SK-N-MC (cell line): ENCODE data around the gene PDHB.

Experiments used
- DNase-seq: peaks from one replicate; pipeline ENCODE4 v3.0.0-alpha.2; 2011; ENCODE audit warnings: low read depth, low spot score
- H3K27ac ChIP-seq: fragments of 200-600 bp; sonication (generic); 2 replicates; pipeline ENCODE4 v1.5.1; 2016; ENCODE audit warnings: mixed run types
- H3K36me3 ChIP-seq: fragments of 200-600 bp; sonication (generic); 2 replicates; pipeline ENCODE4 v1.6.1; 2017; ENCODE audit warnings: antibody characterized with exemption, low read length, mixed read lengths; ENCODE audit not compliant: insufficient read depth
- H3K4me3 ChIP-seq: fragments of 200-600 bp; sonication (generic); 2 replicates; pipeline ENCODE4 v1.5.1; 2016
- H3K9ac ChIP-seq: fragments of 200-600 bp; sonication (generic); 2 replicates; pipeline ENCODE4 v1.8.0; 2017; ENCODE audit warnings: mixed run types, mixed read lengths; ENCODE audit not compliant: insufficient read length
- H3K9me3 ChIP-seq: fragments of 200-600 bp; sonication (generic); 2 replicates; pipeline ENCODE4 v1.6.1; 2017; ENCODE audit warnings: low read depth, mild to moderate bottlenecking, antibody characterized with exemption, low read length, moderate library complexity, mixed read lengths
- EZH2 ChIP-seq: fragments of 200-600 bp; sonication (generic); IDR thresholded peaks from one replicate; pipeline ENCODE4 v1.6.1; 2017; ENCODE audit warnings: antibody characterized with exemption
- FOXP2 ChIP-seq: optimal IDR thresholded peaks from 2 replicates; pipeline ENCODE3; 2011; ENCODE audit warnings: mild to moderate bottlenecking, moderate library complexity; ENCODE audit not compliant: insufficient read depth; ENCODE audit errors: extremely low read length, control extremely low read depth
- POLR2AphosphoS5 ChIP-seq: IDR thresholded peaks from 2 replicates; pipeline ENCODE4 v1.6.1; 2012; ENCODE audit warnings: mild to moderate bottlenecking, low read depth, low read length, borderline replicate concordance

The PDHB gene

DNA sequence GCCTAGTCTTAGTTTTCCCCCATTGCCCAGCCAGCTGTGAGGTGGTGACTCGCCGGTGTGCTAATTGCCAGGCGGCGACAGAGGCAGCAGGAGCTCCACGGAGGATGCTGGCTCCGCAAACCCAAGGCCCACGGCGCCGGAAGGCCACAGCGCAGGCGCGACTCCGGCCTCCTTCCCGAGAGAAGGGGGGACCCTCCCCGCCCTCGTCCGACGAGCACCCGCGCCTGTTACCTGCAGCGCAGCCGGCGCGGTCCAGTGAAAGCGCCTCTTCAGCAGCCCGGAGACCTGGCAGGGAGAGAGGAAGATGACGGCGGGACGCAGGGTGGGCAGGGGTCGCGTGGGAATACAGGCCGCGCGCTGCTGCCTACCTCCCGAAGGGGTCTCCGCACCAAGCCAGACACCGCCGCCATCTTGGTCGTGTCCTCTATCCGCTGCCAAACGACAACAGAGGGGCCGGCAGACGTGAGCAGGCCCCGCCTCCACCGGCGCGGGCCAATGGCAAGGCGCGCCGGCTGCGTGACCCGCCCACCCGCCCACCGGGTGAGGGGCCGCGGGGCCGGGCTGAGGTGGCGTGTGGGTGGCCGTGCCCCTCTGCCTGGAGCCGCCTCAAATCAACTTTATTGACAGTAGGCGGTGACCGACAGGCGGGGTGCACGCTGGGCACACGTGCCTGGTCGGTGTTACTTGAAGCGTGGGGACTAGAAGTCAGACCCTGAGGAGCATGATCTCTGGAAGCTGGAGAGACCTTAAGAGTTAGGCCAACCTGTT lies at the start of gene PDHB:
PDHB (minus strand) TSS at position 433 of the 768 bp plus-strand sequence; CDS start at position 410, 23 bp downstream.
- DNase-seq = no peak
- TF ChIP-seq EZH2 (no peak), POLR2AphosphoS5 (peak; percentile 89)

DNA sequence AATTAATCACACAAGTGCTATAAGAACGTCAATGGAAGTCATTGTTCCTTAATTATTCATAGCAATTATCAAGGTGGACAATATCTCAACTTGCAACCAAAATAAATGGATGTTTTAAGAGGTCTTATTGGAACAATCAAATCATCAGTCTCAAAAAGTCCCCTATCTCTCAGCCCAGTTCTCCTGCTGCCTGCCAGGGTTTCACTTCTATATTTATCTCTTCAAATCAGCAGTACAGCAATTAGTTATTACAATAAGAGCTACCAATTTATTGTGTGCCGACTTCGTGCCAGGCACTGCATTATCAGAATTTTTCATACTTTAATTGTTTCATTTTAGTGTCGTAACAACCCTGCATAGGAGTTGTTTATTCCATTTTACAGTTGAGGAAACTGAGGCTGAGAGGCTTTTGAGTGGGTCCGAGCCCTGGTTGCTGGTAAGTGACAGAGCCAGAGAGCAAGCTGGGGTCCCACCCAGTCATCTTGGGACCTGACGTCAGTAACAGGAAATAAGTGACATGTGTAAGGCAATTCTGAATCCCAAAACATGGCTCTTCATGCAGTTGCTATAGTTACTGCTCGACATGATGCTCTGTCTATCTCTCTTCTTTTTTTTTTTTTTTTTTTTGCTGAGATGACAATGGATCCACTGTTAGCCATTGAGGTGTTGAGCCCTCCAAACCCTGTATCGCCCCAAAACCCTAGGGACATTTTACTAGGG lies 49.4 kb upstream of the PDHB start:
- TF ChIP-seq FOXP2 (no peak), EZH2 (no peak), POLR2AphosphoS5 (no peak)
- DNase-seq = no peak
- H3K9me3 ChIP-seq = no peaks in the 10 kb centered on the region

More for the DNA sequence above, at the start of gene PDHB:
- H3K36me3 ChIP-seq = peaks cover 30% of the 10 kb centered on the region
- H3K9ac ChIP-seq = peak within 1 kb of the TSS; percentile 81
- peak within 1 kb of the TSS; percentile 74 for H3K27ac ChIP-seq
- H3K4me3 ChIP-seq = peak within 1 kb of the TSS; percentile 84
- H3K9me3 ChIP-seq = no peaks in the 10 kb centered on the region

DNA sequence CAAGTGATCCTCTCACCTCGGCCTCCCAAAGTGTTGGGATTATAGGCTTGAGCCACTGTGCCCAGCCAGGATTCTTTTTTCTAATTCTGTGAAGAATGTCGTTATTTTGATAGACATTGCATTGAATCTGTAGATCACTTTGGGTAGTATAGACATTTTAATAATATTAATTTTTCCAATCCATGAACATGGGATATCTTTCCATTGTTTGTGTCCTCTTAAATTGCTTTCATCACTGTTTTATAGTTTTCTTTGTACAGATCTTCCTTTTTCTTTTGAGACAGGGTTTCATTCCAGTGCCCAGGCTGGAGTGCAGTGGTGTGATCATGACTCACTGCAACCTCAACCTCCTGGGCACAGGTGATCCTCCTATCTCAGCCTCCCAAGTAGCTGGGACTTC lies 46.7 kb upstream of the PDHB start:
- Histone ChIP-seq H3K27ac (no peak overlapping the region), H3K36me3 (no peaks in the 10 kb centered on the region), H3K9me3 (no peaks in the 10 kb centered on the region), H3K4me3 (no peak overlapping the region), H3K9ac (no peak overlapping the region)
- DNase-seq = no peak
- TF ChIP-seq FOXP2 = no peak
- TF ChIP-seq POLR2AphosphoS5 = no peak
- TF ChIP-seq EZH2 = no peak

More for the DNA sequence above, 49.4 kb upstream of the PDHB start:
- H3K36me3 ChIP-seq = no peaks in the 10 kb centered on the region
- H3K27ac ChIP-seq = no peak overlapping the region
- H3K9ac ChIP-seq = no peak overlapping the region
- H3K4me3 ChIP-seq = no peak overlapping the region

DNA sequence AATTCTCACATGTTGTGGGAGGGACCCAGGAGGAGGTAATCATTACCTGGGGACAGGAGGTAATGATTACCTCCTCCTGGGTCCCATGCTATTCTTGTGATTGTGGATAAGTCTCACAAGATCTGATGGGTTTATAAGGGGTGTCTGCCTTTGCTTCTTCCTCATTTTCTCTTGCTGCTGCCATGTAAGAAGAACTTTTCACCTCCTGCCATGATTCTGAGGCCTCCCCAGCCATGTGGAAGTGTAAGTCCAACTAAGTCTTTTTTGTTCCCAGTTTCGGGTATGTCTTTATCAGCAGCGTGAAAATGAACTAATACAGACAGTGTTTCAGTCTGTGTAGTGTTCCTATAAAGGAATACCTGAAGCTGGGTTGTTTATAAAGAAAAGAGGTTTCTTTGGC lies 45.1 kb upstream of the PDHB start:
- DNase-seq = no peak

DNA sequence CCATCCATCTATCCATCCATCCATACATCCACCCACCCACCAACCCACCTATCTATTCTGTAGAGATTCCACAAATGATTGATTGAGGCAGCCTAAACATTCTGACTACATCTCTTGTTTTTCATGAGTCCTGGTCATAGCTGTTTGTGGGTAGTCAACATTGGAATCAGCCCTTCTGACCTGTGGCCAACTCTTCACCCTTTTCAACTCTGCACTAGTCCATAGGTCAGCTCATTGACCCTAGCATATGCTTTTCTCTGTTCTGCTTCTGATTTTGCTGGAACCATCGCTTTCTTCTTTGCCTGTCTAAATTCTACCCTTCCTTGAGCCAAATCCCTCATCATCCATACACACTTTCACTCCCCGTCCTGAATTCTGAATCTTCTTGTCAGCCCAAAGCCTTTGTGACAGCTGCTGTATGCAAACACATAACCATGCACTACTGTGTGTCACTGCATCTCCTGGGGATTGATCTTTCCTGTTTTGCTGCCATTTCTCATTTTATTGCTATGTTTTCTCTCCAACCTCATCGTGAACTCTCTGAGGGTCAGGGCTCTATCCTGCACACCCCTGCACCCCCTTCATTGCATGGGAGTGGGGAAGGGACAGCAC lies 41.4 kb upstream of the PDHB start:
- no peak for DNase-seq
- Histone ChIP-seq H3K36me3 (no peaks in the 10 kb centered on the region), H3K9ac (no peak overlapping the region), H3K4me3 (no peak overlapping the region), H3K9me3 (no peaks in the 10 kb centered on the region), H3K27ac (no peak overlapping the region)
- no peak for TF ChIP-seq EZH2
- TF ChIP-seq POLR2AphosphoS5 = no peak
- no peak for TF ChIP-seq FOXP2

More for the DNA sequence above, 45.1 kb upstream of the PDHB start:
- no peak overlapping the region for H3K4me3 ChIP-seq
- TF ChIP-seq POLR2AphosphoS5 = no peak
- no peak overlapping the region for H3K27ac ChIP-seq
- H3K9me3 ChIP-seq = no peaks in the 10 kb centered on the region
- no peak overlapping the region for H3K9ac ChIP-seq
- H3K36me3 ChIP-seq = no peaks in the 10 kb centered on the region

DNA sequence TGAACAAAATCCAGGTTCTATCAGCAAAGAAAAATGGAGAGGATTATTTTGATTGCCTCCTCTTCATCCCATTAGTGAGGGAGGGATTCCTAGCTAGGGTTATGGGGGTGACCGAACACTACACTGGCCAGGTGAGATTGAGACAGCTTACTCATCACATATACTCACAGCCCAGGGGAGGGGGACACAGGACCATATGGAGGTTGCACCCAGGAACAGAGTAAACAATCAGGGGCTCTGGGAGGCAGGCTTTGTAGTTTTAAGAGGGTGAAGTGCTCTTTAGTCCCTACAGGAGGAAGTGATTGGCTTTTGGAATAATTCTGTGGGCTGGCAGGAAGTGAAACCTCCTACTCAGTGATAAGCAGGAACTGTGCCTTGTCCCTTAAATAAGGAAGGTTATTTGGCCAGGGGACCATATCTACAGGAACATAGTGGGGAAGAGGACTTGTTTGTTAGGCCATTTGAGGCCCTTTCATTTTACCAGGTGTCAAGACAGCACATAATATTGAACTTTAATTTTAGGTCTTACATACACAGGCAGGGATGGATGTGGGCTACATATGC lies 40.8 kb upstream of the PDHB start:
- Histone ChIP-seq H3K4me3 (no peak overlapping the region), H3K27ac (no peak overlapping the region), H3K36me3 (no peaks in the 10 kb centered on the region), H3K9me3 (no peaks in the 10 kb centered on the region), H3K9ac (no peak overlapping the region)
- DNase-seq = no peak
- TF ChIP-seq POLR2AphosphoS5 = no peak
- TF ChIP-seq EZH2 = no peak
- no peak for TF ChIP-seq FOXP2

DNA sequence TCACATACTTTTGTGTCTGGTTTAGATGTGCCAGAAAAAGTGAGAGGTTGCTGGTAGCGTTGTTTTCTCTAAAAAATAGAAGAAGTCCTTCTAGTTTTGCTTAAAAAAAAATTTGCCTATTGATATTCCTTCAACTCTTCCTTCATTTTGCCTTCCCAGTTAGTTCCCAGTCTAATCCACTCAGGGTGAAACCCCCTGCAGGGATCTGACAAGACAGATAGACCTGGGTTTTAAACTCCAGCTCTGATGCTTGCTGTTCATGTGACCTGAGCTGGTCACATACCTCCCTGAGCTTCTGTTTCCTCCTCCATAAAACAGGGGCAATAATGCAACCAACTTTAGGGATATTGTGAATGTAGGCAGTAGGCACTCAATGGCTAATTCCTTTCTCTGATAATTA lies 39.6 kb upstream of the PDHB start:
- H3K27ac ChIP-seq = no peak overlapping the region
- no peak overlapping the region for H3K4me3 ChIP-seq
- TF ChIP-seq POLR2AphosphoS5 (no peak), EZH2 (no peak), FOXP2 (no peak)
- no peaks in the 10 kb centered on the region for H3K36me3 ChIP-seq
- no peaks in the 10 kb centered on the region for H3K9me3 ChIP-seq
- no peak overlapping the region for H3K9ac ChIP-seq
- DNase-seq = no peak
